Left lung (tissue), 10 donors: ENCODE results near the gene EPHA5. TPM values are rescaled to one million over a fixed set of nuclear protein-coding genes. Genes with fewer than 3 reads are reported as not detected.

ENCODE experiments used
- ATAC-seq: fragments of 200-7000 bp; cut with Tn5 transposase; one replicate; pipeline ENCODE4 v1.9.1; 2020; ENCODE audit warnings: moderate library complexity
- DNase-seq, 4 donors: peaks; one replicate each; pipeline ENCODE4 v3.0.0-alpha.2; 2013 to 2020
- H3K27ac ChIP-seq, 2 donors: fragments of 200-600 bp; sonication (generic) in 1 of 2; one replicate each; pipeline versions ENCODE4 v1.5.0 to v1.8.0; 2020 to 2021
- H3K27me3 ChIP-seq, 2 donors: fragments of 200-600 bp; sonication (generic) in 1 of 2; one replicate each; pipeline versions ENCODE4 v1.5.0 to v1.8.0; 2020 to 2021
- H3K36me3 ChIP-seq, 2 donors: fragments of 200-600 bp; sonication (generic) in 1 of 2; one replicate each; pipeline versions ENCODE4 v1.5.0 to v1.8.0; 2020 to 2021
- H3K4me1 ChIP-seq, 2 donors: fragments of 200-600 bp; one replicate each; pipeline ENCODE4 v1.8.0; 2021
- H3K4me3 ChIP-seq, 2 donors: fragments of 200-600 bp; sonication (generic) in 1 of 2; one replicate each; pipeline versions ENCODE4 v1.5.0 to v1.8.0; 2020 to 2021; ENCODE audit warnings: mild to moderate bottlenecking in 1 of 2
- H3K9me3 ChIP-seq, 2 donors: fragments of 200-600 bp; sonication (generic) in 1 of 2; one replicate each; pipeline versions ENCODE4 v1.5.0 to v1.8.0; 2020 to 2021
- intact Hi-C, 2 donors: fragments of 100-400 bp; cut with DNase I; formaldehyde crosslinking; loops; one replicate each; pipeline versions ENCODE4 v1.11.2 to v1.14.2; 2022
- polyA plus RNA-seq, 6 donors: library from polyadenylated mRNA; unstranded; fragments of 120-200 nt; gene quantifications; one replicate each; pipeline ENCODE4 v1.2.1, GENCODE V29; 2013; ENCODE audit not compliant: insufficient read length in 6 of 6
- total RNA-seq, 2 donors: library from RNA; stranded (reverse); fragmentation: NEBNext Ultra II Directional; extraction: Animal tissue kit (Norgen Biotek cat#: 25700); gene quantifications; one replicate each; pipeline ENCODE4 v1.2.1, GENCODE V29; 2021
- TF ChIP-seq, protein P1 (sequence below), 2 donors: fragments of 200-600 bp; sonication (generic) in 1 of 2; IDR thresholded peaks; one replicate each; pipeline versions ENCODE4 v1.5.0 to v1.8.0; 2021; ENCODE audit warnings: antibody characterized with exemption in 2 of 2
- donor health status: DM: no; HTN: yes; CAD: no.
- donor health status: DM: no; HTN: no; CAD: no.

The EPHA5 gene
- total and polyA plus RNA-seq, 8 donors, result 0.01 to 0.12 (median 0.08) TPM; not detected in 2

DNA sequence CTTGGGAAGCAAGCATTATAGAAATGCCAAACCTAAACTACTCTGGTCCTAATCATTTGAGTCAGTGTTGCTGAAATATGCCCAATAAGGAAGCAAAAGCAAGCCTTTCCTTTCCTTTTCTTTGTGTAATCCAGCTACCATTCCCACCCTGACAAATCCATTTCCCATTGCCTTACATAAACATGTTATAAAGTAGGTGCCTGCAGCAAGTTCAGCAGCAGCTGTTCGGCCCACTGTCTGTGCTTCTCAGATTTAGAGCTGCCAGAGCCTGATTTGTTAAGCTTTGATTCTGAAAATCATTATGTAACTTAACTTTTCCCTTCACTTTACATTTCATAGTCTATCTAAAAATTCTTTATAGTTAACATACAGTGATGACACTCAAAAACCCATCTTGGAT lies 148.6 kb downstream of the EPHA5 start:
- TF ChIP-seq, protein P1, sequence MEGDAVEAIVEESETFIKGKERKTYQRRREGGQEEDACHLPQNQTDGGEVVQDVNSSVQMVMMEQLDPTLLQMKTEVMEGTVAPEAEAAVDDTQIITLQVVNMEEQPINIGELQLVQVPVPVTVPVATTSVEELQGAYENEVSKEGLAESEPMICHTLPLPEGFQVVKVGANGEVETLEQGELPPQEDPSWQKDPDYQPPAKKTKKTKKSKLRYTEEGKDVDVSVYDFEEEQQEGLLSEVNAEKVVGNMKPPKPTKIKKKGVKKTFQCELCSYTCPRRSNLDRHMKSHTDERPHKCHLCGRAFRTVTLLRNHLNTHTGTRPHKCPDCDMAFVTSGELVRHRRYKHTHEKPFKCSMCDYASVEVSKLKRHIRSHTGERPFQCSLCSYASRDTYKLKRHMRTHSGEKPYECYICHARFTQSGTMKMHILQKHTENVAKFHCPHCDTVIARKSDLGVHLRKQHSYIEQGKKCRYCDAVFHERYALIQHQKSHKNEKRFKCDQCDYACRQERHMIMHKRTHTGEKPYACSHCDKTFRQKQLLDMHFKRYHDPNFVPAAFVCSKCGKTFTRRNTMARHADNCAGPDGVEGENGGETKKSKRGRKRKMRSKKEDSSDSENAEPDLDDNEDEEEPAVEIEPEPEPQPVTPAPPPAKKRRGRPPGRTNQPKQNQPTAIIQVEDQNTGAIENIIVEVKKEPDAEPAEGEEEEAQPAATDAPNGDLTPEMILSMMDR (IDR thresholded peaks at IDR 0.05), result no peak
- Histone ChIP-seq H3K9me3 (peaks cover 0 to 5% of the 10 kb centered on the region in 2 donors), H3K4me1 (no peaks in the 10 kb centered on the region), H3K36me3 (no peaks in the 10 kb centered on the region), H3K4me3 (no peak overlapping the region), H3K27me3 (no peaks in the 10 kb centered on the region), H3K27ac (no peak overlapping the region)
- ATAC-seq, result no peak
- DNase-seq, result no peak
- intact Hi-C loops, result no loop called here

DNA sequence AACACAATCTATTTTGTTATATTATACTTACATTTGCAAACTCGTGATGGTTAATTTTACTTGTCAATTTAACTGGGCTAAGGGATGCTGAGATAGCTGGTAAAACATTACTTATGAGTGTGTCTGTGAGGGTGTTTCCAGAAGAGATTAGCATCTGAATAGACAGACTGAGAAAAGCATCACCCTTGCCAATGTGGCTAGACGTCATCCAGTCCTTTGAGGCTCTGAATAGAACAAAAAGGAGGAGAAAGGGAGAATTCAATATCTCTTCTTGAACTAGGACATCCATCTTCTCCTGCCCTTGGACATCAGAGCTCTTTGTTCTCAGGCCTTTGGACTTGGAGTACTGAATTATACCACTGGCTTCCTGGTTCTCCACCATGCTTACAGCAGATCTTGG lies 154.6 kb downstream of the EPHA5 start:
- no peak for ATAC-seq

GRCh38 chr4:65510976-65511375 lies 159.3 kb downstream of the EPHA5 start:
- no peaks in the 10 kb centered on the region for H3K4me1 ChIP-seq
- no peaks in the 10 kb centered on the region for H3K27me3 ChIP-seq
- H3K4me3 ChIP-seq, result no peak overlapping the region
- DNase-seq, result no peak
- TF ChIP-seq, protein P1 (IDR thresholded peaks at IDR 0.05), result no peak
- no peak for ATAC-seq
- intact Hi-C loops, result no loop called here
- peaks cover 0 to 1% of the 10 kb centered on the region in 2 donors for H3K9me3 ChIP-seq
- H3K27ac ChIP-seq, result no peak overlapping the region
- H3K36me3 ChIP-seq, result no peaks in the 10 kb centered on the region

More for the DNA sequence above, 154.6 kb downstream of the EPHA5 start:
- no peak overlapping the region for H3K4me3 ChIP-seq
- no peak for DNase-seq
- no peak overlapping the region for H3K27ac ChIP-seq
- no peaks in the 10 kb centered on the region for H3K36me3 ChIP-seq
- intact Hi-C loops, result no loop called here
- H3K27me3 ChIP-seq, result no peaks in the 10 kb centered on the region
- TF ChIP-seq, protein P1 (IDR thresholded peaks at IDR 0.05), result no peak
- no peaks in the 10 kb centered on the region for H3K4me1 ChIP-seq
- peaks cover 0 to 5% of the 10 kb centered on the region in 2 donors for H3K9me3 ChIP-seq

GRCh38 chr4:65508168-65508567 lies 162.1 kb downstream of the EPHA5 start:
- Histone ChIP-seq H3K4me1 (no peaks in the 10 kb centered on the region), H3K36me3 (no peaks in the 10 kb centered on the region), H3K9me3 (peaks cover 0 to 3% of the 10 kb centered on the region in 2 donors), H3K4me3 (no peak overlapping the region), H3K27ac (no peak overlapping the region), H3K27me3 (no peaks in the 10 kb centered on the region)
- TF ChIP-seq, protein P1 (IDR thresholded peaks at IDR 0.05), result no peak
- intact Hi-C loops, result no loop called here
- DNase-seq (no peak), ATAC-seq (no peak)

DNA sequence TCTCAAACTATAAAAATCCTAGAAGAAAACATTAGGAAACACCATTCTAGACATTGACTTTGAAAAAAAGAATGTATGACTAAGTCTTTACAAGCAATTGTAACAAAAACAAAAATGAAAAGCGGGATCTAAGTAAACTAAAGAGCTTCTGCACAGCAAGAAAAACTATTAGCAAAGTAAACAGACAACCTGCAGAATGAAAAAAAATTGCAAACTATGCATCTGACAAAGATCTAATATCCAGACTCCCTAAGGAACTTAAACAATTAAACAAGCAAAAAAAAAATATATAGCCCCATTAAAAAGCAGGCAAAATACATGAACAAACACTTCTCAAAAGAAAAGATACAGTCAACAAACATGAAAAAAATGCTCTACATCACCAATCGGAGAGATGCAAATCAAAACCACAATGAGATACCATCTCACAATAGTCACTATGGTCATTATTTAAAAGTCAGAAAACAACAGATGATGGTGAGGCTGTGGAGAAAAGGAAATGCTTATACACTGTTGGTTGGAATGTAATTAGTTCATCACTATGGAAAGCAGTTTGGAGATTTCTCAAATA lies 168.1 kb downstream of the EPHA5 start:
- intact Hi-C loops, result no loop called here
- Histone ChIP-seq H3K27ac (no peak overlapping the region), H3K9me3 (peaks cover 0 to 3% of the 10 kb centered on the region in 2 donors), H3K36me3 (no peaks in the 10 kb centered on the region), H3K4me1 (no peaks in the 10 kb centered on the region), H3K27me3 (no peaks in the 10 kb centered on the region), H3K4me3 (no peak overlapping the region)
- TF ChIP-seq, protein P1 (IDR thresholded peaks at IDR 0.05), result no peak
- DNase-seq (no peak), ATAC-seq (no peak)
